Coronary artery (tissue), 2 donors: ENCODE data around the gene MROH2A.
A peak's percentile ranks its signal among the peaks of the same experiment; 100 is the strongest.
"Not testable (repeated sequence)": the region's sequence is repeated elsewhere in the genome, so short reads cannot be mapped to it uniquely, and the experiment has no call there.

ENCODE experiments used
- DNase-seq: peaks from one replicate; pipeline ENCODE4 v3.0.0-alpha.2; 2017; ENCODE audit warnings: low spot score
- H3K27ac ChIP-seq, 2 donors: fragments of 200-600 bp; sonication (generic); one replicate each; pipeline ENCODE4 v1.5.1; 2016 to 2019
- H3K4me3 ChIP-seq: fragments of 200-600 bp; sonication (generic); 2 replicates; pipeline ENCODE4 v1.5.1; 2016; ENCODE audit warnings: mild to moderate bottlenecking, moderate library complexity
- CTCF ChIP-seq: fragments of 200-600 bp; sonication (generic); IDR thresholded peaks from one replicate; pipeline ENCODE4 v1.5.1; 2019; ENCODE audit warnings: antibody characterized with exemption

The MROH2A gene

GRCh38 chr2:233857511-233858141, 79.5 kb downstream of the MROH2A start:
- Histone ChIP-seq H3K4me3 (no peak overlapping the region), H3K27ac (no peak overlapping the region)
- no peak for DNase-seq
- TF ChIP-seq CTCF, result no peak

GRCh38 chr2:233858331-233858730, 80.2 kb downstream of the MROH2A start:
- no peak for DNase-seq
- Histone ChIP-seq H3K27ac (no peak overlapping the region), H3K4me3 (no peak overlapping the region)
- no peak for TF ChIP-seq CTCF

- TF ChIP-seq CTCF, result no peak
- DNase-seq, result no peak
- Histone ChIP-seq H3K27ac (no peak overlapping the region), H3K4me3 (no peak overlapping the region)
Observed at GRCh38 chr2:233862261-233862768, 84.2 kb downstream of the MROH2A start.

GRCh38 chr2:233865838-233866237, 87.7 kb downstream of the MROH2A start:
- H3K4me3 ChIP-seq, result no peak overlapping the region
- no peak overlapping the region for H3K27ac ChIP-seq
- no peak for DNase-seq
- no peak for TF ChIP-seq CTCF

DNA sequence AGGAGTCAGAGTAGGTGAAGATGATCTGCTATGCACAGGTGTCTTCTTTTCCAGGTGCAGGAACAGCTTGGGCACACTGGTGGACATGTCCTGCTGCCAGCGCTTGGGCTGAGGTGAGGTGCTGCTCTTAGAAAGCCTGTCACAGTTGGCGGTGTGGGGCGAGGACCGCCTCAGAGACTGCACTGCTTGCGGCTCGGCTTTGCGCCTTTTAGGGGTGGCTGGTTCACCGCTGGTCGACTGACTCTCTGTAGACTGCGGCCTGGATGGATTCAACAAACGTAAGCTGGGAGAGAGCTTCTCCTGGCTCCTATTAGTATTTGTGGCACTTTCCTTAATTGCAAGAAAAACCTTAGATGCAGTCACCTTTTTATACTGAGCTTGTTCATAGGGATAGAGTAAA, 88.3 kb downstream of the MROH2A start:
- no peak overlapping the region for H3K27ac ChIP-seq
- no peak for DNase-seq
- TF ChIP-seq CTCF, result no peak
- H3K4me3 ChIP-seq, result no peak overlapping the region

DNA sequence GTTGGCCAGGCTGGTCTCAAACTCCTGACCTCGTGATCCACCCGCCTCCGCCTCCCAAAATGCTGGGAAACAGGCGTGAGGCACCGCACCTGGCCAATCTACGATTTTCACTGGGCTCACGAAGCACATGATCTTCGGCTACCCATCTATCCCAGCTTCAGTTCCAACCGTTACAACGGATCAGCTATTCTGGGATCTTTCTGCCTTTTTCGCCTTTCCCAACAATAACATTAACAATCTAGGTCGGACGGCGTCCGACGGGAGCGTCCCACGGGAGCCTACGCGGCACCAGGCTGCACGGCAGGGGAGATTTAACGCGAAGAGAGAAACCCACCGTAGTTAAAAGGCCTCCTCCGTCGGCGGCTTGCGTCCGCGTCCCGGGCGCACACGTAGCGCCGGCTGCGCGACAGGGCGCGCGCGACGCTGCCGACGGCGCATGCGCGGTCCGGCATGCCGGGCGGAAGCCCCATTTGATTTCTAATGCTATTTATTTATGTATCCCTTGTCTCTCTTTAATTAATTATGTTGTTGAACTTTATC, 89.9 kb downstream of the MROH2A start, which contains the start of gene MSL3B:
MSL3B (minus strand) TSS at position 394 of the 540 bp plus-strand sequence.
- no peak within 1 kb of the TSS for H3K27ac ChIP-seq
- no peak for TF ChIP-seq CTCF
- DNase-seq, result no peak
- peak within 1 kb of the TSS; percentile 68 for H3K4me3 ChIP-seq

DNA sequence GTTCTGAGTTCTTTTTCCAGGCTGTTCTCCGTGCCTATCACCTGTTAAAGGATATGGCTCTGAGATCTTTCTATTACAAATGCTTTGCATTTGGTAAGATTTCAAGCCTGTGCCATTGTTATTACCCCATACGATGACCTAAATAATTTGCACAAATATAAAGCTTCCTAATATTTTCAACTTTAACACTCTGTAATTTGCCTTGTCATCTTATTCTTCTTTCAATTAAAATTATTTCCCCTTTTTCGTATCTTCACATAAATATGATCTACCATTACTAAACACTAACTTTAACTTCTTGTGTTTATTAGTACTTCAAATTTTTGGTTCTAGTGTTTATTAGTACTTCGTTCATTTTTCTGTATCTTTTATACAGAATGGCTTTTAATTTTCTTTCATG, 93.3 kb downstream of the MROH2A start:
- TF ChIP-seq CTCF, result no peak
- DNase-seq, result no peak
- Histone ChIP-seq H3K27ac (no peak overlapping the region), H3K4me3 (no peak overlapping the region)

DNA sequence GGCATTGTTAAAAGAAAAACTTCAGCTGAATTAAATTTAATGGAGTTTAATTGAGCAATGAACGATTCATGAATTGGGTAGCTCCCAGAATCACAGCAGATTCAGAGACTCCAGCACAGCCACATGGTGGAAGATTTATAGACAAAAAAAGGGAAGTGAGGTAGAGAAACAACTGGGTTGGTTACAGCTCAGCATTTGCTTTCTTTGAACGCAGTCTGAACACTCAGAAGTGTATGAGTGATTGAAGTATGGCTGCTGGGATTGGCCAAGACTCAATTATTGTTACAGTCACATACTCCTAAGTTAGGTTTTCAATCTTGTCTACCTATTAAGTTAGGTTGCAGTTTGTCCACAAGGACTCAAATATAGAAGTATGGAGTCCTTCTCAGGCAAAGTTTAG, 94.0 kb downstream of the MROH2A start:
- H3K4me3 ChIP-seq, DNase-seq, H3K27ac ChIP-seq: not testable (repeated sequence)
